HG03565 (cell line): ENCODE data around the gene AGO1.
"Not testable (repeated sequence)": the region's sequence is repeated elsewhere in the genome, so short reads cannot be mapped to it uniquely, and the experiment has no call there.

Source experiments
- ATAC-seq: cut with Tn5 transposase; IDR thresholded peaks from one replicate; pipeline ENCODE4 v1.9.1; 2021; ENCODE audit warnings: mild to moderate bottlenecking, moderate library complexity; ENCODE audit not compliant: unreplicated experiment

Gene AGO1

DNA sequence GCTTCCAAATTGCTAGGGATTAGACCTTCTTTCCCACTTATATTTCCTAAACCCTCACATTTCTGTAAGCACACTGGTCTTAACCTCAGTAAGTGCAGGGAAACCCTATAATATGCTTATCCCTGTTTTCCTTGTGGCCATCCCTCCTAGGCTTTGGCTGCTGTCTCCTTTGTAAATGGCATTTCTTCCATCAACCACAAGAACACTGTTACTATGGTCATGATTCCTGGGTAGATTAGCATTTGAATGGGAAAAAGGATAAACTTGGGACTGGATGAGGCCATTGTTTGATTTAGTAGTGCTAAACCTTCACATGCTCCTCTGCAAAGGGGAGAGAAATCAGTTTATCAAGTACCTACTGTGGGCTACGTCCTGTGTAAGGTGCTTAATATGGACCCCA lies 31.7 kb downstream of the AGO1 start:
- ATAC-seq: no peak

DNA sequence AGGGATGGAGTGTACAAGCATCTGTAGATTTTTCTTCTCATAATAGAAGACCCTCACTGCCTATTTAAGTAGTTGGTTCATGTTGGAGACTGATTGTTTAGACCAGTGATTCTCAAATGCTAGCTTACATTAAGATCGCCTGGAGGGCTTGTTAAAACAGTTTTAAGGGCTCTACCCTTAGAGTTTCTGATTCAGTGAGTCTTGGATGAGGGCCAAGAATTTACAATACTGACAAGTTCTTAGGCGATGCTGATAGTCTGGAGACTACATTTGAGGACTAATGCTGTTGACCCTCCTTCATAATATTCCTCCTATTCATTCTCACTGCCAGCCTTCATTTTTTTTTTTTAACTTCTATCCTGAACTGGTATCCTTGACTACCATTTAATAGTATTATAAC lies 32.7 kb downstream of the AGO1 start:
- ATAC-seq: no peak

DNA sequence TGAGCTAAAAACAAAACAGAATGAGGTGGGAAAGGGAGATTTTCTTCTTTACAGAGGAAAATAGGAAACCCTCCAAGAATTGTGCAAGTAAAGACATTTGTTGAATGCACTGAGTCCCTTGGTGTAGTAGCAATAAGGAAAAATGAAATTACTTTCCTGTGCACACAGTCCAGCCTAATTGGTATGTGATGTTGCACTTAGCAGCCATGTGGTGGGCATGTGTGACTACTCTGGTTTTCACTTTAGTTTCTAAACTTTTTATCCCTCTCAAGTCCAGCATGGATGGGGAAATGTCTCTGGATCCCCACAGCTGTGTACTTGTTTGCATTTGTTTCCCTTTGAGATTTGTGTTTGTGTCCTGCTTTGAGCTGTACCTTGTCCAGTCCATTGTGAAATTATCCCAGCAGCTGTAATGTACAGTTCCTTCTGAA lies 40.8 kb downstream of the AGO1 start:
- ATAC-seq: no peak

DNA sequence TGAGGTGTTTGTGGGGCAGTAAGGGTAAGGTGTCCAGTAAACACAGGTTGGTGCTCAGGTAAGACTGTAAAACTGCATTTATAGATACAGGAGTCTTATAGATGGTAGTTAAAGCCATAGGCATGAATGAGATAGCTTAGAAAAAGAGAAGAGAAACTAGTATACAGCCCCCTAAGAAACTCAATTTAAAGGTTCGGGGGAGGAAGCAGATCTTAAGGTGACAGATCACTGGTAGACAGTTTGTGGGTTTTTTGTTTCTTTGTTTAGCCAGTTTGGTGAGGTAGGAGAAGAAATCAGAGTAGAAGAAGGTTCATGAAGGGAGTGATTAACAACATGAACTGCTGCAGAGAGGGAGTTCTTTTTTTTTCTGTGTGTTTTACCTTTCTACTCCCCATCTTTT lies 41.8 kb downstream of the AGO1 start:
- no peak for ATAC-seq

DNA sequence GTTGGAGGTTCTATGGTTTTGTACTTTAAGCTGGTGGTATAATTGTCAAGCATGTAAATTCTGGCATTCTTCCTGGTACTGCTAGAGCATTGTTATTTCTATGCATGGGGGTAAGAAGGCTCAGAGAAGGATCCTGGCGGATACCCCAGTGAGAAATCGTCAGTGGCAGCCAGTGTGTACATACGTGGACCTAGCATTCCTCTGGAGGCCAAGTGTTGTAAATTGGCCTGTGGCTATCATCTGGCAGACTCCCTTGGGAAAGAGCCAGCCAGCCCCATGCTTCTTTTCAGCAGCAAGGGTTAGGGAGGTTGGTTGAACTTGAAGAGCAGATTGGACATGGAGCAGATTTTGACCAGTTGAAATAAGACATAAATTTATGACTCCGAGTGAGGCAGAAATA lies 42.7 kb downstream of the AGO1 start:
- no peak for ATAC-seq

DNA sequence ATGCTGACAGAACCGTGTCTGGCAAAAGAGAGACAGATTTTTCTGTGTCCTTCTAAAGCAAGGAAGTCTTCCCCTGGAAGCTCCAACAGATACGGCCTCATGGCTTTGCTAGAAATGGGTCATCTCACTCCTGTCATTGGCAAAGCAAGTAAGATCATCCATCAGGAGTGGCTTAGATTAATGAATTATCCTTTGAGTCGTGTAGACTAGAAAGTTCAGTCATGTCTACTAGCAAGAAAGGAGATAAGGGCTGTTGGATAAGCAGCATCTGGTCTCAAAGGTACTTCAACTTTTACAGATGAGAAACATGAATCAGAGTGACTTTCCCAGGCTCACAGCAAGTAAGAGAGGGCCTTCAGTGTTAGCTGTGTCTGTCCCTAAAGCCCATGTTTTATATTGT lies 44.5 kb downstream of the AGO1 start:
- no peak for ATAC-seq

DNA sequence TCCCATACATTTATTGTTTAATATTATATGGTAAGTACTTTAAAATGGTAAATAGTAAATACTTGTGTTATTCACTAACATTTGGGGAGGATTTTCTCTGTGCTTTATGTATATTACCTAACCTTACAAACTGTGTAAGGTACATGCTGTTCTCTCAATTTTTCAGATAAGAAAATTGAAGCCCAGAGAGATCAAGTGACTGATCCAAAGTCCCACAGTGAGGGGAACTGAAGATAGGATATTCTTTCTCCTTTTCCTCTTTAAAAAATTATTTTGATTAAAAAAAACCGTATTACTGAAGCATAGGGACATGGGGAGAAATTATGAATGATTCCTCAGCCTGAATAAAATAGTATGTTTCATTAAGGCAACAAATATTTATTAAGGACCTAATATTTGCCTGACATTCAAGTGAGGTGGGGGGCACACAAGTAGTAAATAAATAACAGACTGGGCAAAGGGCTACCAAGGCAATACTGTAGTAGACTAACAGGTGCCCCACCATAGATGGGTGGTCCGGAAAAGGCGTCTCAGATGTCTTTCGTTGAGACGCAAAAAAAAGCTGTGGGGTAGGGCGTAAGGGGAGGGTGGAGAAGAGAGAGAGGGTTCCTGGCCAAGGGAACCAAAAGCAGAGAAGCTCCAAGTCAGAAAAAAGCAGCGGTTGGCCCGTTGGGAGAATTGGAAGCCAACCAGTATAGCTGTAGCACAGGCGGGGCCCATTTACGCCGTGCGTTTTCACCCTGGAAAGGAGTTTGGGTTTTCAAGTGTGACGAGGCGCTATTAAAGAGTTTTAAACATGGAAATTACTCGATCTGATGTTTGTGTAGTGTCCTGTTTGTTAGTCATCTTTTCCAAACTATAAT lies 47.0 kb downstream of the AGO1 start:
- no peak for ATAC-seq

DNA sequence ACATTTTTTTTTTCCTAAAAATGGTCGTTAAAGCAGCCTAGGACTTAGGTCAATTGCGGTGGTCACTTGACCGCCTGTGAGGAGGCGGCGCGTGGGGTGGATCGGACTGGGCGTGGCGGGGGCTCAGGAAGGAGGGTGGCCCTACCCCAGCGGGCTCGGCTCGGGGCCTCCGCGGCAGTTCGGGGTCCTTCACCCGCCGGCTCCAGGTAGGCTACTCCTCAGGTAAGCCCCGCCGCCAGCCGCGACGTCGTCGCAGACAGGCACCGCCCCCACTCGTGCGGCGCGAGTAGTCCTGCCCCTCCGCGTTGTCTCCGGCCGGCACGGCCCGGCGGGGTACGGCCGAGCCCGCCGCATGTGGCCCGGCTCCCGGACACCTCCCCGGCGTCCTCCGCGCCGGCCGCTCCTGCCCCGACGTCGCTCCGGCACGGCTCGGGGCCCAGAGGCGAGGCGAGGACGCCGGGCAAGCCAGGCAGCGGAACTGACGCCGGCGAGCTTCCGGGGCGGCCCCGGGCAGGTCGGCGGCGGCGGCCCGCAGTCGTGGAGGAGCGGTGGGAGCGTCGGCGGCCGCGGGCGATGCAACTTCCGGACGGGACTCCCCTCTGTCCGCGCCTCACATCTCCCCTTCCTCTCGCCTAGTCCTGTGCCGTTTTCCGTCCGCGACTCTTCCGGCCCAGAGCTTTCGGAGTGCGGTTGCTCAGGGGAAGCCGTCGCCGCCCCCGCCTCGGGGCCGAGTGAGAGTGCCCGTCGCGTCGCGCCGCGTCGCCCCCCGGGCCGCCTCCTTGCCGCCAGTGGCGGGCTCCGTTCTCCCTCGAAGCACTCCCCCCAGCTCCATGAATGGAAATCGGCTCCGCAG lies 47.8 kb downstream of the AGO1 start, which contains the start of gene AGO3:
AGO3 (plus strand) TSS at position 513 of the 853 bp plus-strand sequence; CDS start at position 835, 322 bp downstream.
- peak; percentile 70 for ATAC-seq

DNA sequence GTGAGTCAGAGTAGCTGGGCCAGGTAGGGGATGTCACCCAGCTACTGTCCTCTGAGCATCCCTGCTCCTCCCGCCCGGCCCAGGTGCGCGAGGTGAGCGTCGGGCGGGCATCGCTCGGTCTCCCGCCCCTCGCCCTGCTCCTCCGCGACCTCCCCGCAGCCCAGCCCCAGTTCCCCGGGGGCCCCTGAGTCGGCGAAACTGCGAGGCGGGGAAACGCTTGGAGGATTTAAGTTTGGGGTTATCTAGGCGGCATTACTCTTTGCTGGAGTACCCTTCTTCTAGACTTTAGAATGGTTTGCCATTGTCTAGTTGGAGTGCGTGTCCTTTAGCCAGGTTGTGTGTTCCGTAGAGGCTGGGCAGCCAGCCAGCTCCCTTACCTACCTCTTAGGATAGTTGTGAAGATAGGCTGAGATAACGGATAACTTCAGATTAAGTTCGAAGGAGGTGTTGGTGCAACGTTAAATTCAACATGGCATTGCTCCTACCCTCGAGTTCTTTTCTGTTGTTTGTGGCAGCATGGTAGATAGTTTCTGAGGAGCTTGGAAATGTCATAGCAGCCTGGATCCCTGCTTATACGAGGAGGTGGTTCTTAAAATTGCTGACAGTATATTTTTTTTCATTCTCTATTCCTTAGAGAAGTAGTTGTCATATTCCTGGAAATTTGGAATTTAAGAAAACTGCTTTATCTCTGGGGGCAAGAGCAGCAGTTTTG lies 48.6 kb downstream of the AGO1 start:
- ATAC-seq: peak; percentile 4

DNA sequence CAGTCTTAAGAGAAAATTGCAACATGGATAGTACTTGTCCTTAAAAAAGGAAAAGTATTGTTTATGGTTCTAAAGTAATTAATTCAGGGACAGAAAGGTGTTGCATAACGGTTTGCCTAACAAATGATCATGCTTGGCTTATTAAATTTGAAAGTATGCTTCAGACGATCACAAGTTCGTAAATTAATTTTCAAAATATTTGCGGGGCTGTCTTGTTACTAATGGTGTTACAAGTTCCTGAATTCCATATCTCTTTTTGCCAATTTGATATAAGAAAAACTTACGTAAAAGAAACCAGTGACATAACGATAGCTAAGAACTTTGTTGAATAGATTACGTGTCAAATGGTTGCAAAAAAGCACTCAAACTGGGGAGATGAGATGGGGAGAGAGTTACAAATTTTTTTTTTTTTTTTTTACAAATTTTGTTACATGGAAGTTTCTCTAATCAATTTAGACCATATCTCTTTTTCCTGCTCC lies 49.2 kb downstream of the AGO1 start:
- no peak for ATAC-seq

DNA sequence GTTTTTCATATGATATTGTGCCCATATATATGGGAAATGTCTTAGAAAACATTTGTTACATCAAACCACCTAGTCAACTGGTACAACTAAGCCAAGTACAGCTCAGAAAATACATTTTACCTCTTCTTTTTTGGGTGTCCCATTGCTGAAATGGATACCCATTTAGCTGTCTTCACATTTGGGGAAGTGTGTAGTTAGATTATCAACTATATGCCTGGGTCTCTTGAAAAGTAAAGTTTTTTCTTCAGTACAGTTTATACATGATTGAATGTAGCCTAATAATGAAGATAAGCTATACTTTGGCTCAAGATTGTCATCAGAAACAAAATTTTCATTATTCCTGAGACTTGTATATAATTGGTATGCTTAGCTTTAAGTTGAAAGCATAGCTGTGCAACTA lies 49.9 kb downstream of the AGO1 start:
- ATAC-seq: no peak

DNA sequence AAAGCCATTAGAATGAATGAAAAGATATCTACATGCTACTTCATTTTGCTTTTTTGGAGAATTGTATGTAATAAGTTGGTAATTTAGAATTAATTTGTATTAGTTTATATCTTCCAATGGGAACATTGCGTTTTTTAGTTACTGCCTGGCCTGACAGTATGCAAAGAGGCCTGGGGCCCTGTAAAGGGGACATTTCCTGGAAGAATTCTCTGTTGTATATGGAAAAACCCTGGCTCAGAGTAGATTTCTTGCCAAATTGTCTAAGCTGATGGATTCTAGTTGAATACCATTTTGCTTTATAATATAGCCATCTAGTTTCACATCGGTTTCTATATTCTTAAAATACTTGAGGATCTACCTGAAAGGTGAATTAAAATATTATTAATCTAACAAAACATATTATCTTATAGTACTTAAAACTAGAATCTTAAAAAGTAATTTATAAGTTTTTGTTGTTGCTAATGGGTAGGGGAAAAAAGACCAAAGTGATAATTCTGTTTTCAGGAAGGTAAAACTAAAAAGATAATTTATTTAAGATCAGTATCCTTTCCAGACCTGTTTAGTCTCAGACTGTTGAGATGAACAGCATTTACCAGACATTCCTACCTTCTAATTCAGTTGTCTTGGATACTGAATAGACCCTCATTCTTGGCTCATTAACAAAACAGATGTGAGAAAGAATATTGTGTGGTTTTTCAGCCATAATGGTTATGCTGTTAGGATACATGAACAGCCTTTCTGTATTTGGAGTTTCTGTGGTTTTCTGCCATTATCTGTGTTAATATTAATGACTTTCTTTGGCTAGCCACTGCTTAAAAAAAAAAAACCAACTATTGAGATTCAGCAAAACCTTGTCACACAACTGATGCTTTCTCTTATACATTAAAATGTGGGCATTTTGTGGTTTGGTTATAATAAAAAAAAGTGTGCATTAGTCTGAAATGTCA lies 52.7 kb downstream of the AGO1 start:
- ATAC-seq: no peak

DNA sequence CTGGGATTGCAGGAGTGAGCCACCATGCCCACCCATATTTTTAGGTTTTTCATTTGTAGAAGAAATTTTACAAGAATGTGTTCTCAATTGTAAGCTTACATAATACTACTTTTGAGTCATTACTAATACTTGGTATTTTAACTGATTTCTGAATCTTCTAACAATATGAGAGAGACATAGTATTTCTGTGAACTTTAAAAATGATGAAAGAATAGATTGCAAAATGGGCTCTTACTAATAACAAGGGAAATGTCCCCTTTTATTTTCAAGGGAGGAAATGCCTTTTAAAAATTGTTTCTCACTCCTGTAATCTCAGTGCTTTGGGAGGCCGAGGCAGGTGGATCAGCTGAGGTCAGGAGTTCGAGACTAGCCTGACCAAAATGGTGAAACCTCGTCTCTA lies 53.8 kb downstream of the AGO1 start:
- no peak for ATAC-seq

DNA sequence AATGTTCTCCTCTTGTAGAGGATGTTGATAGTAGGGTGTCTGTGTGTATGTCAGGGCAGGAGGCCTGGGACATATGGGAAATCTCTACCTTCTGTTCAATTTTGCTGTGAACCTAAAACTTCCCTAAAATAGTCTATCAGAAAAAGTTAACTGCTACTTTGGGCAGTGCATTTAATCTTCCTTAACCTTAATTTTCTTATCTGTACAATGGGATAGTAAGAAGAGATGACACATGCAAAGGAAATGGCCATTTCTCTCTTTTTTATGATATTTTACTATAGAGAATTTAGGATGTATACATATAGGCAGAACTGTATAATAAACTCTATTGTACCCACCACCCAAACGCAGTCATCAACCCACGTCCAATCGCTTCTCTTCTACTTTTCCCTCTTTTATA lies 56.5 kb downstream of the AGO1 start:
- no peak for ATAC-seq

DNA sequence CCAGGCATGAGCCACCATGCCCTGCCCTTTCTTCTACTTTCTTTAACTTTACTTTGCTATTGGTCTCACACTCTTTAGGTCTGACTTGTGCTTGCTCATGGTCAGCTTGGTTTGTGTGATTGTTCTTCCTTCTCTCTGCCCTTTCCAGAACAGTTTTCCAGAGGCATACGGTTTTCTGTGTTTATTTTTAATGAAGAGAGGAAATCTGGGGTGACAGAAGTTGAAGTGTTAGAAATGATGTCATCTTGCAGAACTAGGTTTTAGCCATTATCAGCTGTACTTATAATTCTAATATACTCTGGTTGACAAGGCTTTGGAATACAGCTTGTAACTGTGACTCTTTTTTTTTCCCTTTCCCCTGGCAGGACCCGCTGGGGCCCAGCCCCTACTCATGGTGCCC lies 62.3 kb downstream of the AGO1 start:
- no peak for ATAC-seq

DNA sequence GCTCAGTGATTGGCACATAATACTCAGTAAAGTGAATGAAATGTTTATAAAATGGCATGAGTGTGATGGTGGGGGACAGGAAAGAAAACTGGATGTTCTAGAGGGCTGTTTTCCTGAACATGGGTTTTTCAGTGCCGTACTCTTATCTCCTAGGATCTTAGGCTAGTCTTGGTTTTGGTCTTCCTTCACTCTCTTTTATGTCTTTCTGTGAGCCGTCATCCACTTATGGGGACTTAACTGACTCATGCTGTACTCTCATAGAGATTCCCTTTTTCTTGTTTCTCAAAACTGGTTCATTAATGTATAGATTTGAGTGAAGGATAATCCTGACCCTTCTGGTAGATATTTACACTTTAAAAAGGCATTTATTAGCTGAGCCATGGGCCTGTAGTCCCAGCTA lies 64.5 kb downstream of the AGO1 start:
- ATAC-seq: no peak

DNA sequence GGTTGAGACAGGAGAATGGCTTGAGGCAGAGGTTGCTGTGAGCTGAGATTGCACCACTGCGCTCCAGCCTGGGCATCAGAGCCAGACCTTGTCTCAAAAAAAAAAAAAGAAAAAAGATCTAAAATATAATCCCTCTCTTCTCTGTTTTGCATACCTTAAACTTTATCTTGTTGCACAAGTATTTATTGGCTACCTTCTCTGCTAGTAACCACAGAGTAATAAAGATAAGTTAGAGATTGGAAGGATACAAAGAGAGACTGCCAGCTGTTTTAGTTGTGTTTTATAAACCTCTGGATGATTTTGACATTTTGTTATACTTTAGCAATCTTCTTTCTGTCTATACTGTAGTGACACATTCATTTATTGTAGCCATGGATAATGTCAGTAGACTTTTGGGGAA lies 75.5 kb downstream of the AGO1 start:
- ATAC-seq: no peak

DNA sequence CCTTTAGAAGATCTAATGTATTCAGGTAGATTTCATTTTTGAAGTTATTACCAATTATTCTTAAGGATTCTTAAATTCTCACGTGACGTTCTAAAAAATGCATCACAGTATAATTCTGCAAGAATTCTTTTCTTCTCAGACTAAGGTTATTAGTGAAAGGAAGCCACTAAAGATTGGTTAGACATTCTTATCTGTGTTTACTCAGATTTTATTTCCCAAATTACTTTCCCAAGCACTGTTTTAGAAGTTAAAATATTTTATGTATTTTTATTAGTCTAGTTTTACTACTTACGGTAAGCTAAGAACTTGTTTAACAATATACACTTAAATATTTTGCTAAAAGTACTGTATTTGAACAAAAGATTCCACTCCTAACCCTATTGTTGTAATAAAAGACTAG lies 76.3 kb downstream of the AGO1 start:
- no peak for ATAC-seq

DNA sequence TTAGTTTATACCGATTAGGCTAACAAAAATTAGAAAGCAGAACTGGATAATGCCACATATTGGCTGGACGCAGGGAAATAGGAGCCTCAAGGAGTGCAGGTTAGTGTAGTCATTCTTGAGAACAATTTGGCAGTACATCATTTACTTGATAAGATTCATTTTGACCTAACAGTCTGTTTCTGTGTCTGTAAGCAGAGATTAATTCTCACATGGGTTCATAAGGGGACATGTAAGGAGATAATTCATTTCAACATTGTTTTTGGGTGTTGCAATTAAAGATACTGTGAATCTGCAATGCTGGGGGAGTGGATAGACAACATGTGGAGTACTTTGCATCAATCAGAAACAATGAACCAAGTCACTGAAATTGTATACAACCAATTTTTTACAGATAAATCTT lies 79.9 kb downstream of the AGO1 start:
- no peak for ATAC-seq

DNA sequence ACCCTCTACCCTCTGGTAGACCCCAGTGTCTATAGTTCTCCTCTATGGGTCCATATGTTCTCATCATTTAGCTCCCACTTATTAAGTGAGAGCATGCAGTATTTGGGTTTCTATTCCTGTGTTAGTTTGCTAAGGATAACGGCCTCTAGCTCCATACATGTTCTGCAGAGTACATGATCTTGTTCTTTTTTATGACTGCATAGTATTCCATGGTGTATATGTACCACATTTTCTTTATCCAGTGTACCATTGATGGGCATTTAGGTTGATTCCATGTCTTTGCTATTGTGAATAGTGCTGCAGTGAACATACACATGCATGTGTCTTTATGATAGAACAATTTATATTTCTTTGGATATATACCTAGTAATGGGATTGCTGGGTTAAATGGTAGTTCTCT lies 81.3 kb downstream of the AGO1 start:
- not testable (repeated sequence) for ATAC-seq
